Tibial artery (tissue), 4 donors: ENCODE results near the gene TEX2.

Experiments used
- DNase-seq, 2 donors: peaks; one replicate each; pipeline ENCODE4 v3.0.0-alpha.2; 2019
- H3K27ac ChIP-seq, 2 donors: fragments of 200-600 bp; sonication (generic) in 1 of 2; 1 replicate in 1 of 2; 2 replicates in 1 of 2; pipeline ENCODE4 v1.5.1; 2018 to 2019; ENCODE audit warnings: mild to moderate bottlenecking in 1 of 2
- H3K27me3 ChIP-seq, 2 donors: fragments of 200-600 bp; sonication (generic) in 1 of 2; one replicate each; pipeline versions ENCODE4 v1.5.1 to v1.6.0; 2016 to 2019
- H3K36me3 ChIP-seq, 3 donors: fragments of 200-600 bp; sonication (generic) in 2 of 3; one replicate each; pipeline ENCODE4 v1.5.1; 2016 to 2019; ENCODE audit warnings: mild to moderate bottlenecking in 2 of 3
- H3K4me1 ChIP-seq, 4 donors: fragments of 200-600 bp; sonication (generic) in 2 of 4; 1 replicate in 3 of 4; 2 replicates in 1 of 4; pipeline ENCODE4 v1.5.1; 2016 to 2019
- H3K4me3 ChIP-seq, 2 donors: fragments of 200-600 bp; sonication (generic) in 1 of 2; 1 replicate in 1 of 2; 2 replicates in 1 of 2; pipeline ENCODE4 v1.5.1; 2018 to 2019; ENCODE audit warnings: mild to moderate bottlenecking in 2 of 2
- H3K9me3 ChIP-seq, 3 donors: fragments of 200-600 bp; sonication (generic) in 1 of 3; one replicate each; pipeline ENCODE4 v1.5.1; 2016 to 2019
- intact Hi-C: fragments of 100-400 bp; cut with DNase I; formaldehyde crosslinking; loops from one replicate; pipeline ENCODE4 v1.15.0; 2023; ENCODE audit warnings: low total_unique reads
- TF ChIP-seq, protein P1 (sequence below), 2 experiments: fragments of 200-600 bp in 1 of 2; fragments of 450-650 bp in 1 of 2; IDR thresholded peaks; one replicate each; pipeline ENCODE4 v1.5.1; 2017 to 2019; ENCODE audit warnings: antibody characterized with exemption in 2 of 2, mild to moderate bottlenecking in 1 of 2, moderate library complexity in 1 of 2

Gene TEX2

GRCh38 chr17:64264891-64265290, 1.8 kb upstream of the TEX2 start:
- Histone ChIP-seq H3K9me3 (no peaks in the 10 kb centered on the region), H3K27ac (no peak overlapping the region), H3K27me3 (peaks cover 0 to 8% of the 10 kb centered on the region in 2 donors), H3K4me1 (peaks cover 0 to 29% (median 19%) of the 10 kb centered on the region in 4 donors), H3K4me3 (no peak overlapping the region), H3K36me3 (no peaks in the 10 kb centered on the region)
- no peak for DNase-seq
- TF ChIP-seq, protein P1, sequence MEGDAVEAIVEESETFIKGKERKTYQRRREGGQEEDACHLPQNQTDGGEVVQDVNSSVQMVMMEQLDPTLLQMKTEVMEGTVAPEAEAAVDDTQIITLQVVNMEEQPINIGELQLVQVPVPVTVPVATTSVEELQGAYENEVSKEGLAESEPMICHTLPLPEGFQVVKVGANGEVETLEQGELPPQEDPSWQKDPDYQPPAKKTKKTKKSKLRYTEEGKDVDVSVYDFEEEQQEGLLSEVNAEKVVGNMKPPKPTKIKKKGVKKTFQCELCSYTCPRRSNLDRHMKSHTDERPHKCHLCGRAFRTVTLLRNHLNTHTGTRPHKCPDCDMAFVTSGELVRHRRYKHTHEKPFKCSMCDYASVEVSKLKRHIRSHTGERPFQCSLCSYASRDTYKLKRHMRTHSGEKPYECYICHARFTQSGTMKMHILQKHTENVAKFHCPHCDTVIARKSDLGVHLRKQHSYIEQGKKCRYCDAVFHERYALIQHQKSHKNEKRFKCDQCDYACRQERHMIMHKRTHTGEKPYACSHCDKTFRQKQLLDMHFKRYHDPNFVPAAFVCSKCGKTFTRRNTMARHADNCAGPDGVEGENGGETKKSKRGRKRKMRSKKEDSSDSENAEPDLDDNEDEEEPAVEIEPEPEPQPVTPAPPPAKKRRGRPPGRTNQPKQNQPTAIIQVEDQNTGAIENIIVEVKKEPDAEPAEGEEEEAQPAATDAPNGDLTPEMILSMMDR (IDR thresholded peaks at IDR 0.05), result no peak
- intact Hi-C loops, result loop anchor here (5.0 kb wide), 1 partner anchor 113 kb away; no protein-coding TSS in a partner anchor

- Histone ChIP-seq H3K27me3 (peaks cover 0 to 2% of the 10 kb centered on the region in 2 donors), H3K4me3 (peak overlapping the region; percentile 94 to 99), H3K36me3 (no peaks in the 10 kb centered on the region), H3K27ac (peak overlapping the region; percentile 93 to 98), H3K4me1 (peaks cover 0 to 44% (median 26%) of the 10 kb centered on the region in 4 donors), H3K9me3 (no peaks in the 10 kb centered on the region)
- intact Hi-C loops, result loop anchor here (5.0 kb wide), 1 partner anchor 110 kb away; no protein-coding TSS in a partner anchor
- peak; percentile 39 to 74 for DNase-seq
- TF ChIP-seq, protein P1 (IDR thresholded peaks at IDR 0.05), result no peak
These were observed 661 bp downstream of the TEX2 start for GRCh38 chr17:64262198-64262999.

GRCh38 chr17:64261417-64262145, 1.5 kb downstream of the TEX2 start:
- intact Hi-C loops, result loop anchor here (5.0 kb wide), 1 partner anchor 109 kb away; no protein-coding TSS in a partner anchor
- TF ChIP-seq, protein P1 (IDR thresholded peaks at IDR 0.05), result no peak

GRCh38 chr17:64260886-64261285, 2.2 kb downstream of the TEX2 start:
- intact Hi-C loops, result loop anchor here (5.0 kb wide), 1 partner anchor 109 kb away; no protein-coding TSS in a partner anchor
- Histone ChIP-seq H3K4me3 (no peak overlapping the region), H3K4me1 (peaks cover 0 to 59% (median 33%) of the 10 kb centered on the region in 4 donors)

More at GRCh38 chr17:64261417-64262145, 1.5 kb downstream of the TEX2 start:
- no peak for DNase-seq
- H3K4me3 ChIP-seq, result peak overlapping the region; percentile 94 to 99
- H3K27me3 ChIP-seq, result no peaks in the 10 kb centered on the region
- no peaks in the 10 kb centered on the region for H3K9me3 ChIP-seq
- no peaks in the 10 kb centered on the region for H3K36me3 ChIP-seq
- peaks cover 0 to 53% (median 30%) of the 10 kb centered on the region in 4 donors for H3K4me1 ChIP-seq
- H3K27ac ChIP-seq, result peak overlapping the region; percentile 93 to 98

DNA sequence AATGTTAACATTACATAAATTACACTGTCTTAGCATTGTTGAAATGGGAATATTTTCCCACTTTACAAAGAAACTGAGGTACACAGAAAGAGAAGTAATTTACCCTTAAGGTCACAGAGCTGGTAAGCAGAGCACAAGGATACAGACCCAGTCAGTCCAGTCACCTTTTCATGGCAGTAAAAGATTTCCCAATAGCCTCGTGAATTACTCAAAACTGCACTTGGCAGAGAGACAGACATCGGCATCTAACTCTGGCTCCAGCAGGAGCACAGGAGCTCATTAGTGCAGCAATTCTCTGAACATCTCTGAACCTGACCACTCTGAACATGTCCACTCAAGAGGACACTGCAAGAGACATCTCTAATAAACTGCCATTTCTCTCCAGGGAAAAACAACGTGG, 3.1 kb downstream of the TEX2 start:
- no peaks in the 10 kb centered on the region for H3K36me3 ChIP-seq
- H3K4me3 ChIP-seq, result no peak overlapping the region
- TF ChIP-seq, protein P1 (IDR thresholded peaks at IDR 0.05), result no peak
- H3K9me3 ChIP-seq, result no peaks in the 10 kb centered on the region
- intact Hi-C loops, result loop anchor here (5.0 kb wide), 1 partner anchor 108 kb away; no protein-coding TSS in a partner anchor
- H3K27me3 ChIP-seq, result no peaks in the 10 kb centered on the region
- no peak overlapping the region for H3K27ac ChIP-seq
- DNase-seq, result no peak
- peaks cover 0 to 62% (median 34%) of the 10 kb centered on the region in 4 donors for H3K4me1 ChIP-seq

More at GRCh38 chr17:64260886-64261285, 2.2 kb downstream of the TEX2 start:
- Histone ChIP-seq H3K36me3 (no peaks in the 10 kb centered on the region), H3K27me3 (no peaks in the 10 kb centered on the region), H3K9me3 (no peaks in the 10 kb centered on the region), H3K27ac (no peak overlapping the region)
- no peak for DNase-seq
- TF ChIP-seq, protein P1 (IDR thresholded peaks at IDR 0.05), result no peak
